Stomach (tissue), 4 donors: ENCODE results near the gene CPT1B.

Experiments used
- EP300 ChIP-seq: sonication (generic); formaldehyde crosslinking; IDR thresholded peaks from one replicate; pipeline ENCODE4 v1.6.1; 2017; ENCODE audit warnings: antibody characterized with exemption
- POLR2A ChIP-seq, 4 donors: fragments of 450-650 bp; IDR thresholded peaks; one replicate each; pipeline ENCODE4 v1.6.1; 2016; ENCODE audit warnings: antibody characterized with exemption in 4 of 4, control low read depth in 2 of 4, mild to moderate bottlenecking in 1 of 4, moderate library complexity in 1 of 4
- TF ChIP-seq, protein P1 (sequence below), 7 experiments: fragments of 450-650 bp in 4 of 7; fragments of 200-600 bp in 3 of 7; sonication (generic) in 3 of 7; IDR thresholded peaks; one replicate each; pipeline ENCODE4 v1.5.1; 2016 to 2019; ENCODE audit warnings: antibody characterized with exemption in 7 of 7, control low read depth in 2 of 7, mild to moderate bottlenecking in 1 of 7

DNA sequence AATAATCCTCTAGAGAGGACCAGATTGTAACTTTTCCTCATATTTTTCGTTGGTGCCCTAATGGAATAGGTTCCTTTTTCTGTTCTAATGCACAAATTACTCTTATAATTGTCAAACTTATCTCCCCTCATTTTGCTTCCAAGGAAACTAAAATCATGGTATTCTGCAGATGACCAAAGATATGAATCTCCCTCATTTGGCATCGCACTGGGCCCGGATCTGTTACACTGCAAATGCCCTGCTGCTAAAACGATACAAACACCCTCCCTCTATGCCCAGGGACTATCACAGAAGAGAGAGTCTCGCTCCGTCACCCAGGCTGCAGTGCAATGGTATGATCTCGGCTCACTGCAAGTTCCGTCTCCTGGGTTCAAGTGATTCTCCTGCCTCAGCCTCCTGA, 24.9 kb downstream of the CPT1B start:
- TF ChIP-seq POLR2A (IDR thresholded peaks at IDR 0.05): no peak
- TF ChIP-seq, protein P1, sequence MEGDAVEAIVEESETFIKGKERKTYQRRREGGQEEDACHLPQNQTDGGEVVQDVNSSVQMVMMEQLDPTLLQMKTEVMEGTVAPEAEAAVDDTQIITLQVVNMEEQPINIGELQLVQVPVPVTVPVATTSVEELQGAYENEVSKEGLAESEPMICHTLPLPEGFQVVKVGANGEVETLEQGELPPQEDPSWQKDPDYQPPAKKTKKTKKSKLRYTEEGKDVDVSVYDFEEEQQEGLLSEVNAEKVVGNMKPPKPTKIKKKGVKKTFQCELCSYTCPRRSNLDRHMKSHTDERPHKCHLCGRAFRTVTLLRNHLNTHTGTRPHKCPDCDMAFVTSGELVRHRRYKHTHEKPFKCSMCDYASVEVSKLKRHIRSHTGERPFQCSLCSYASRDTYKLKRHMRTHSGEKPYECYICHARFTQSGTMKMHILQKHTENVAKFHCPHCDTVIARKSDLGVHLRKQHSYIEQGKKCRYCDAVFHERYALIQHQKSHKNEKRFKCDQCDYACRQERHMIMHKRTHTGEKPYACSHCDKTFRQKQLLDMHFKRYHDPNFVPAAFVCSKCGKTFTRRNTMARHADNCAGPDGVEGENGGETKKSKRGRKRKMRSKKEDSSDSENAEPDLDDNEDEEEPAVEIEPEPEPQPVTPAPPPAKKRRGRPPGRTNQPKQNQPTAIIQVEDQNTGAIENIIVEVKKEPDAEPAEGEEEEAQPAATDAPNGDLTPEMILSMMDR (IDR thresholded peaks at IDR 0.05): no peak
- TF ChIP-seq EP300: no peak
